GM03348 (cell line): ENCODE measurements around the gene PRKCA.

Experiments used
- DNase-seq: peaks from one replicate; pipeline ENCODE4 v3.0.0; 2012; ENCODE audit warnings: low spot score

PRKCA gene

GRCh38 chr17:66776999-66777688 is 474.7 kb downstream of the PRKCA start:
- DNase-seq: no peak

- DNase-seq: no peak
These were observed 475.3 kb downstream of the PRKCA start for GRCh38 chr17:66777689-66778225.

- DNase-seq: no peak
These were observed 476.3 kb downstream of the PRKCA start for GRCh38 chr17:66778531-66779236.

GRCh38 chr17:66779237-66779606 is 476.8 kb downstream of the PRKCA start:
- DNase-seq: no peak

DNA sequence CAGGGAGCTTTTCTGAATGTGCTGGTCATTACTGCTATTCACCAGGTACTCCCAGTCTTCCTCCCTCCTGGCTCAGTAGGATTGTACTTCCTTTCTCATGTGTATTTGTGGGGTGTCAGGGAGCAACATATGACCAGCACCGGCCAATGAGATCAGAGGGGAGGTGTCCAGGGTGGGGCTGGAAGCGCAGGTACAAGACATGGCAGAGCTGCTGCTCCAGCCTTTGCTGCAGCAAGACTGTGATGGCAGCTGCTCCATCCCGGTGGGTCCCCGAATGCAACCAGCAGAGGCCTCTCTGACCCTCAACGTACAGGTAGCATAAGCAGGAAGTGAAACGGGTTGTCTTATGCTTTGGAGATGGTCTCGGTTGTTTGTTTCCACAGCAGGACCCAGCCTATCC is 478.7 kb downstream of the PRKCA start:
- no peak for DNase-seq

GRCh38 chr17:66782851-66783250 is 480.4 kb downstream of the PRKCA start:
- no peak for DNase-seq

DNA sequence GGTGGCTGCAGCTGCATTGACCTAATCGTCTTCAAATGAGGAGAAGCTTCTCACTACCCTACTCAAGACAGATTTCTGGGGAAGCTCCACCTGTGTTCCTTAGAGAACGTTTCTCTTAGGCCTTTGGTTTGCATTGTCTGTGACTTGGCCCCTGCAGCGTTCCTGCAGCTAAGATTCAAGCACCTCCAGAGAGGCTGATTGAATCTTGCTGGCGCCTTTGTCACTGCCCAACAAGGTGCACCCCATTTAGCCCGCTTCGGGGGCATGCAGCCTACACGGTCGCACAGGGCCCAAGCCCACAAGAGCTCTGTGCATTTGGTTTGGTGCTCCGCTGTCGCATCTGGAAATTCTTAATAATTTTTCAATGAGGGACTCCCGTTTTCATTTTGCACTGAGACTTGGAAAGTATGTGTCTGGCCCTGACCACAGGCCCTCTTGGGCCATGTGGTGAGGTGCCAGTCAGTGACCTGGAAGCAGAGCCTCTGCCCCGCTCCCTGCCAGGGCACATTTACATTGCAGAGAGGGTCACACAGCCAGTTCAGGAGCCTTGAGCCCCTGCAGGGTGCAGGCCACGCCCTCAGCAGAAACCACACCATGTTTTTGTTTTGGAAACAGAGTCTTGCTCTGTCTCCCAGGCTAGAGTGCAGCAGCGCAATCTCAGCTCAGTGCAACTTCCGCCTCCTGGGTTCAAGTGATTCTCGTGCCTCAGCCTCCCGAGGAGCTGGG is 481.4 kb downstream of the PRKCA start:
- DNase-seq: no peak

DNA sequence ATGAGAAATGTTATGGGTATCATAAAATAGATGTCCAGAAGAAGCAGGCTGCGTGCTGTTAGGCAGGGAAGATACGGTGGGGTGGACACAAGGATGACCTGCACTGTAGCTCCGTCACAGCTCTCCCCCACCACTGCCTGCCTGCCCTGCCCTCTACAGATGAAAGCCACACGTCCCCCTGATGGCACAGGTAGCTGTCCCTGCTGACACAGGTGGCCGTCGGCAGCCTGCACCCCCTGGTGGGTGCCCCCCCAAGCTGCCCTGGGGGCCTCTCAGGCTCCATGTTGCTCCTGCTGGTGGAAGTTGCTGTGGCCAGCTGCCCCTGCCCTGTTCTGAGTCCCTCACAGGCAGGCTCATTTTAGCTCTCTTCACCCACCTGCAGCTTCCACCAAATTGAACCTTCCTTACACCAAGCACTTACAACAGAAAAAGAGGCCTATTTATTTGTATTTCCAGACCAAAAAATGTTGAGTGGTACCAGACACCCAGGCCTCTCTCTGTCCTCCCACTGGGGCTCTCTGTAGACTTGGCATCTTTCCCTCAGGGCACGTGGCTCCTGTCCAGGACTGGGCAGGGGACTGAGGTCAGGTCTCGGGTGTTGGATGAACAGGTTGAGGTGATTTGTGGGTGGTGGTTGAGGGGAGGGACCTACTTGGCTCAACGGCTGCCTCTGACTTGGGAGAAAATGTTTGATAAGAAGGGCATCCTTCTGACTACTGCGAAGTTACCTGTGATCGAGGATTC is 482.4 kb downstream of the PRKCA start:
- DNase-seq: no peak

DNA sequence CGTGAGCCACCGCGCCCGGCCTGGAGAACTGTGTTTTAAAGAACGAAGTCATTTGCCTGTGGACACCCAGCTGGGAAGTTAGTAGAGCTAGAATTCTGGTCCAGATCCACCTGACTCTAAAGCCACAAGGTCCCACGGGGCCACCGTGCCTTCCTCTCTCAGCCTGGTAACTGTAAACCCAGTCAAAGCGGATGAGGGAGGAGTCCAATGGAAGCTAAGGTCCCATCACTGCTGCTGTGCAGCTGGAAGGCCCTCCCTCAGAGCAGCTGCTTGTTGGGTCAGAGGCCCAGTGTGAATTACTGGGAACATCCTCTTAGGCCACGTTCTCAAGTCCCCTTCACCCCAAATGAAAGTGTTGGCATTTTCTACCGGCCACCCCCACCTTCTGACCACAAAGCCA is 483.7 kb downstream of the PRKCA start:
- DNase-seq: no peak

GRCh38 chr17:66787914-66788313 is 485.5 kb downstream of the PRKCA start:
- DNase-seq: no peak

DNA sequence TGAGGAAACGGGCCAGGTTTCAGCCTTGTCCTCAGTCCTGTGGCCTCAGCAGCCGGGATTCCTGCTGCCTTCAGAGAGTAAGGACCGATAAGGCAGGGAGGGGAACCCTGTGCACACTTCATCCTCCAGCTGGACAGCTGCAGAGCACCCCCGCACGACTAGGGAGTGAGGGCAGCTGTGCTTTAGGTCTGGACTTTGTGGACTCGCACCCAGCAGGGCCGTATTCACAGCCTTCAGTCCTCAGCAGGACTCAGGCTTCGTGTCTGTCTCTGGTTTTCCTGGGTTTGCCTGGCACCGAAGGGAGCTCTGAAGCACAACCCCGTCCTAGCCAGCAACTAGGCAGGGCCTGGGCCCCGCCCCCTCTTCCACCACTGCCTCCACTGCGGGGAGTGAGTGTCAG is 486.7 kb downstream of the PRKCA start:
- no peak for DNase-seq

DNA sequence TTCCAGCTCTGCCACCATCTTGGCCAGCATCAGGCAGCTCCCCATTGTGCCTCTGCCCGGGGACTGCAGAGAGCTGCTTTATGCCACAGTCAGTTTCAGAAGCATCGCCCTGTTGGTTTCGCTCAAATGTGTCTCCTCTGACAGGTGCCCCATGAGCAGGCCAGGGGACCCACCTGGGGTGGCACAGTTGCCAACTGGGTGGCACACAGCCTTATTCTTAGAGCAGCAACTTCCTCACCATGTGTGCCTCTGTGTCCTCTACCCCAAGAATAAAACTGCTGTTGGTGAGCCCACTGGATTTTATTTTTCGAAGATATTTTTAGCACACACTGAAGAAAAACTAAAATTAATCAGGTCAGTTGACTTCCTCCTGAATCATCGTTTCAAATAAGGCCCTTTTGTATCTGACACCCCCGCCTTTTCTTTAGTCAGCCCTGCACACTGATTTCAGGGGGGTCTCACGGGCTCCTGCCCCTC is 487.6 kb downstream of the PRKCA start:
- DNase-seq: no peak

GRCh38 chr17:66790501-66791061 is 488.2 kb downstream of the PRKCA start:
- DNase-seq: no peak

- DNase-seq: no peak
These were observed 488.9 kb downstream of the PRKCA start for GRCh38 chr17:66791347-66791746.

GRCh38 chr17:66793814-66794213 is 491.4 kb downstream of the PRKCA start:
- DNase-seq: no peak

DNA sequence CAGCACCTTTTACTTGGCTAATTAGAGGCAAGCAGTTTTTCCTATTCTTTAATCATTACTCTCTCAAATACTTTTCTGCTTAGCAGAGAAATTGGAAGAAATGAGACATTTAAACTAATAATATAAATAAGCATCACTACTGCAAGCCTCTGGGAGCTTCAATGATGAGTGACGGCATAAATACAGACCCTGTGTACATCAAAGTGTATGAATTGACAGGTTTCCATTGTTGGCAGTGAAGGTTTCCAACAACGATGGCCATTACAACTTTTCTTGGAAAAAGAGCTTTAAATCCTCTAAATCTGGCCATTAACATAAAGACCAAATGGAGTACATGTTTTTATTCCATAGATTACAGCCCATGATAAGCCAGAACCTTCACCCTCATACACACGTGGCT is 493.1 kb downstream of the PRKCA start:
- DNase-seq: no peak

DNA sequence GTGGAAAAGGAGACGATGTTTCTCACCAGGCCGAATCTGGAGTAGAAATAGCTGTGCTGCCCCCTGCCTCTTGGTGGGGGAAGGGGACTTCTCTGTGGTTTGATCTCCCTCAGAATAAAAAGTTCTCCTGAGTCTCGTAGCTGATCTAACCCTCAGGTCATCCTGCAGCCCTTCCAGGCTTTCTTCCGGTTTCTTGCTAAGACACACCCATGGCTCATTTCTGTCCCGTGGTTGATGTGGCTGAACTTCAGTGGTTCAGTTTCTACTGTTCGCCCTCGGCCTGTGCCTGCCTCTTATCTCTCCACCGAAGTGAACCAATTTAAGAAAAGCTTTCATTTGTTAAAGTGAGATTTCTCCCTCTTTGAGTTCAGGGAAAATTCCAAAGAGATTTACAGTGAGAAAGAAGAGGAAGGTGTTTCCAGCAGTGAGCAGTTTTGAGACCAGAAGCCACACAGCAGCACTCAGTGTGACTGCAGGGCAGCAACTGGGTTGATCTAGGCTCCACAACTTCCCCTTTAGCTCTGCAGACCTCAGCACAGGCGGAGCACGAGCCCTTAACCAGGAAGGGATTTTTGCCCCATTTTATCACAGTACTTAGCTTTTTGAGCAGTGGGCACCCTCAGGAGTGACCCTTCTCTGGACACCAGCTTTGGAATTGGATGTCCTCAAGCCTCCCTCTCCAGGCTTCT is 497.6 kb downstream of the PRKCA start:
- DNase-seq: no peak

- DNase-seq: no peak
These were observed 501.1 kb downstream of the PRKCA start for GRCh38 chr17:66803474-66803951.

- DNase-seq: no peak
These were observed 503.2 kb downstream of the PRKCA start for GRCh38 chr17:66805567-66805966.

DNA sequence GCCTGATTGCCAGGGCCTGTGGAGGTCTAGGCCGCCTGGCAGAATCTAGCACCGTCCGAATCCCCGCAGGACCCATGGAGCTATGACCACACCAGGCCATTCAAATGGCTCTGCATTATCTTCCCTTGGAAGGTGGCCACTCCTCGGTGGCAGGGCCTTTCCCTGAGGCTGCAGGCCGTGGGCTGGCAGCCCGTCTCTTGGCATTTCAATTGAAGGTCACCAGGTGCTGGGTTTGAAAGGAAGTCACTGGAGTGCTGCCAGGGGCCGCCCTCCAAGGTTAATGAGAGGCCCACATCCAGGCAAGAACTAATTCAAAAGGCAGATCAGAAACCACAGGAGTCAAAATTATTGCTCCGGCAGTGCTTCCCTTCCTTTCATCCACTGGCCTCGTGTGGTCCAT is 504.8 kb downstream of the PRKCA start:
- DNase-seq: no peak

DNA sequence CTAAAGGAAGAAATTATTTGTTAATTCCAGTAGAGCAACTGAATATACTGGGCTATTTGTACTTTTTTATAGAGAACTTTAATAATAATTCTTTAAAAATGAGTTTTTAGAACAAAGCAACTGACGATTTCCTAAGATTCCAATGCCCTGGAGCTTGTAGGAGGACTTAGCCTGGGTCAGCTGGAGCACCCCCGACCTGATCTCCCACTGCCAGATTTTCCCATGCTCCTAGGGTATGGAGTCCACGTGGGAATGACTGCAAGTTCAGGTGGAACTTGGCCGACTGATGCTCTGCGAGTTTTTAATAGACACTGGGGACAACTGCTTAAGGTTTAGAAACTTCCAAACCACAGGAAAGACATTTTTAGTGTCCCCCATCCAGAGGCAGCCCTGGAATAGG is 507.0 kb downstream of the PRKCA start:
- no peak for DNase-seq
